Upper lobe of left lung (tissue), 6 donors: ENCODE measurements around the gene PCDH17. TPM values are rescaled to one million over a fixed set of nuclear protein-coding genes. Genes with fewer than 3 reads are reported as not detected.

ENCODE experiments used
- ATAC-seq, 2 donors: fragments of 200-7000 bp; cut with Tn5 transposase; one replicate each; pipeline ENCODE4 v1.9.1; 2022; ENCODE audit warnings: mild to moderate bottlenecking in 2 of 2, moderate library complexity in 2 of 2; ENCODE audit not compliant: low FRiP score in 2 of 2
- DNase-seq, 2 donors: peaks; one replicate each; pipeline ENCODE4 v3.0.0-alpha.2; 2019 to 2020
- H3K27ac ChIP-seq, 4 donors: fragments of 200-600 bp; sonication (generic); one replicate each; pipeline ENCODE4 v1.5.1; 2016 to 2019
- H3K27me3 ChIP-seq, 4 donors: fragments of 200-600 bp; sonication (generic); one replicate each; pipeline ENCODE4 v1.5.1; 2017 to 2019
- H3K36me3 ChIP-seq, 4 donors: fragments of 200-600 bp; sonication (generic); one replicate each; pipeline ENCODE4 v1.5.1; 2016 to 2019
- H3K4me1 ChIP-seq, 4 donors: fragments of 200-600 bp; sonication (generic); one replicate each; pipeline ENCODE4 v1.5.1; 2018 to 2019
- H3K4me3 ChIP-seq, 4 donors: fragments of 200-600 bp; sonication (generic); one replicate each; pipeline ENCODE4 v1.5.1; 2017 to 2019; ENCODE audit warnings: mild to moderate bottlenecking in 2 of 4, moderate library complexity in 1 of 4
- H3K9me3 ChIP-seq, 4 donors: fragments of 200-600 bp; sonication (generic); one replicate each; pipeline ENCODE4 v1.5.1; 2018 to 2019
- EP300 ChIP-seq, 4 donors: sonication (generic); formaldehyde crosslinking; IDR thresholded peaks; one replicate each; pipeline ENCODE4 v1.5.1; 2017; ENCODE audit warnings: antibody characterized with exemption in 4 of 4, control low read depth in 2 of 4
- POLR2A ChIP-seq, 4 donors: fragments of 450-650 bp; IDR thresholded peaks; one replicate each; pipeline ENCODE4 v1.5.1; 2016 to 2017; ENCODE audit warnings: antibody characterized with exemption in 4 of 4, mild to moderate bottlenecking in 2 of 4
- POLR2AphosphoS5 ChIP-seq, 2 donors: sonication (generic); formaldehyde crosslinking; IDR thresholded peaks; one replicate each; pipeline ENCODE4 v1.5.1; 2017; ENCODE audit warnings: antibody characterized with exemption in 2 of 2
- WGBS, 2 donors: methylation state at CpG; one replicate each; pipeline ENCODE4 v1.1.5; 2017 to 2018; 5-methylcytosine and 5-hydroxymethylcytosine counted together
- total RNA-seq, 6 donors: library from RNA; depleted of rRNA in 4 of 6; stranded (reverse); fragments of >200 nt in 4 of 6; gene quantifications; one replicate each; pipeline versions ENCODE4 v1.1.0 to v1.2.1, GENCODE V29; 2016 to 2021
- TF ChIP-seq, protein P1 (sequence below), 6 experiments: fragments of 450-650 bp in 4 of 6; fragments of 200-600 bp in 2 of 6; sonication (generic) in 2 of 6; IDR thresholded peaks; one replicate each; pipeline ENCODE4 v1.5.1; 2016 to 2019; ENCODE audit warnings: antibody characterized with exemption in 6 of 6
- donor health status: DM: no; HTN: no; CAD: no; lungs with moderate emphysema.
- donor health status: DM: no; HTN: yes; CAD: no; lungs with severe emphysema.

PCDH17 gene
- total RNA-seq, 6 donors from 2014 or later, result 16.8 to 67.9 (median 25.8) TPM

DNA sequence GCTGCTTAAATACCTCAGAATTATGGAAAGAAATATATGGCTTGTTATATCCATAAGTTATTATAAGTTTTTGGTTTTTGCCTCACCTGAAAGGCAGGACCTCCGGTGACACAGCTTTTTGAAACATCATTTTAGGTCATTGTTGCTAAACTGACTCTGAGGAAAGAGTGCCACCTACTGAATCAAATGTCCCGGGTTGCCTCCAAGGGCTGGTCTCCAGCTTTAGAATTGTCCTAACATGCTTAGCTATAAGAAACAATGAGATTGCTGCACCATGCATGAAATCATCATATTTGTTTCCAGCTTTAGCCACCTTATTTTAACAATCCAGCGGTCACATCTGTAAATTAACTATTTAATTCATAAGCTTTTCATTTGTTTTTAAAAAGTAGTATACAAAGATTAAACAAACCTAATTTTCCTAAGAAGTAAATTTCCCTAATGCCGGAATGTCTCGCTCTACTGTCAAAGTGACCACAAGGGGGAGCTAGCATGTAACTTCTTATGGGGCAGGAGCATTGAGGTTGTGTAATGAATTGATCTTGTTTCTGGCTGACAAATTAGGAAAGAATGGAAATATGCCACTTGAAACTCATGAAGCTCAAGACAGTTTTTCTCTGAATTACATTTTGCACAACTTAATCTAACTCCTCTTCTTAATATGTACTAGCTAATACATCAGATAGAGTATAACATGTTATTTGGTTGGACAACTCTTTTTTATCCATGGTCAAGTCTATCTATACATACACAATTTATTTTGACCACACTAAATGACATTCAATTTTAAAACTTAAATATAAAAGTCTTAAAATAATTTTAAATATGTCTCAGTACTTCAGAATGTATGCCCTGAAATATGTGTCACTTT, 6.7 kb upstream of the PCDH17 start:
- Histone ChIP-seq H3K27me3 (peaks cover 0 to 12% (median 3%) of the 10 kb centered on the region in 4 donors), H3K4me1 (peaks cover 5 to 8% (median 8%) of the 10 kb centered on the region in 4 donors), H3K36me3 (no peaks in the 10 kb centered on the region), H3K27ac (no peak overlapping the region), H3K9me3 (no peaks in the 10 kb centered on the region), H3K4me3 (no peak overlapping the region)
- peak in 1 of 2 donors; percentile 51 for ATAC-seq
- DNase-seq, result no peak
- TF ChIP-seq POLR2A (IDR thresholded peaks at IDR 0.05) (no peak), POLR2AphosphoS5 (IDR thresholded peaks at IDR 0.05) (no peak)
- TF ChIP-seq, protein P1, sequence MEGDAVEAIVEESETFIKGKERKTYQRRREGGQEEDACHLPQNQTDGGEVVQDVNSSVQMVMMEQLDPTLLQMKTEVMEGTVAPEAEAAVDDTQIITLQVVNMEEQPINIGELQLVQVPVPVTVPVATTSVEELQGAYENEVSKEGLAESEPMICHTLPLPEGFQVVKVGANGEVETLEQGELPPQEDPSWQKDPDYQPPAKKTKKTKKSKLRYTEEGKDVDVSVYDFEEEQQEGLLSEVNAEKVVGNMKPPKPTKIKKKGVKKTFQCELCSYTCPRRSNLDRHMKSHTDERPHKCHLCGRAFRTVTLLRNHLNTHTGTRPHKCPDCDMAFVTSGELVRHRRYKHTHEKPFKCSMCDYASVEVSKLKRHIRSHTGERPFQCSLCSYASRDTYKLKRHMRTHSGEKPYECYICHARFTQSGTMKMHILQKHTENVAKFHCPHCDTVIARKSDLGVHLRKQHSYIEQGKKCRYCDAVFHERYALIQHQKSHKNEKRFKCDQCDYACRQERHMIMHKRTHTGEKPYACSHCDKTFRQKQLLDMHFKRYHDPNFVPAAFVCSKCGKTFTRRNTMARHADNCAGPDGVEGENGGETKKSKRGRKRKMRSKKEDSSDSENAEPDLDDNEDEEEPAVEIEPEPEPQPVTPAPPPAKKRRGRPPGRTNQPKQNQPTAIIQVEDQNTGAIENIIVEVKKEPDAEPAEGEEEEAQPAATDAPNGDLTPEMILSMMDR (IDR thresholded peaks at IDR 0.05), result peak; percentile 43 to 69 (median 58)
- 5 to 8% methylated on average over 5 of the region's 5 CpGs for WGBS, 2 donors

DNA sequence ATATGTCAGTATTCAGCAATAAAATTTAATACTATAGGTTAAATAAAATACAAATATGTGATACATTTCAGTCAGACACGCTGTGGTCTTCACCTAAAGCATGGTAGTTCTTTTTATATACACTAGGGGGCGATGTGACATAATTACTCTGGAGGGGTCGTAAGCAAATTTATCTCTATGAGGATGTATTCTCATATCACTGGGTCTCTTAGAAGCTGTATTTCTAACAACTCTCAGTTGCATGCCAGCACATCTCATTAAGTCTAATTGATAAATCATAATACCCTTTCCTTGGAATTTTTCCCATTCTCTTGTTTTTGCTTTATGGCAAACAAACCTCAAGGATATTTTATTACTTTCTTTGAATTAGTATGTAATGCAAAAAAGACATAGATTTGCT, 3.9 kb upstream of the PCDH17 start:
- WGBS, 2 donors, result 1 to 3% methylated on average over 3 of the region's 3 CpGs
- Histone ChIP-seq H3K36me3 (no peaks in the 10 kb centered on the region), H3K9me3 (no peaks in the 10 kb centered on the region), H3K27ac (no peak overlapping the region), H3K4me1 (peaks cover 14 to 34% (median 27%) of the 10 kb centered on the region in 4 donors), H3K27me3 (peaks cover 0 to 25% (median 13%) of the 10 kb centered on the region in 4 donors), H3K4me3 (no peak overlapping the region)
- ATAC-seq (no peak), DNase-seq (no peak)
- TF ChIP-seq, protein P1 (IDR thresholded peaks at IDR 0.05), result peak; percentile 38 to 79 (median 62)
- no peak for TF ChIP-seq EP300 (IDR thresholded peaks at IDR 0.05)

DNA sequence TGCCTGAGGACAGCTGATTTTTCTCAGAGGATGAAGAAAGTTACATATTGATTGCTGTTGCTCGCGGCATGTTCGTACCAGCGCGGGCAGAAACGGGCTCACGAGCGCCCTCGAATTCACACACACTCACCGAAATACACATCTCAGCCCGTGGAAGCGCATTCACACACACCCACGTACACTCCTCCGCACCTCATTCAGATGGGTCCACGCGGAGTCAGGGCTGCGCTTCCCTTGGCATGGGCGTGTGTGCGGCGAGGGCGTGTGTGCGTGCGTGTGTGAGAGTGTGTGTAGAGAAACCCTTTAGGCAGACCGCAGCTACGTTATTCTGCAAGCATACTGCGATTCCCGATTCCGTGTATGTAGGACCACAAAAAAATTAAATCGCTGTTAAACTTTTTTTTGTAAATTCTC, 2.1 kb upstream of the PCDH17 start:
- peaks cover 0 to 42% (median 24%) of the 10 kb centered on the region in 4 donors for H3K27me3 ChIP-seq
- H3K9me3 ChIP-seq, result peaks cover 0 to 4% (median 0%) of the 10 kb centered on the region in 4 donors
- DNase-seq (peak in 1 of 2 donors; percentile 69), ATAC-seq (peak in 1 of 2 donors; percentile 27)
- peak overlapping the region; percentile 43 to 63 (median 51) for H3K4me3 ChIP-seq
- H3K27ac ChIP-seq, result peak overlapping the region in 2 of 4 donors; percentile 28 to 82
- TF ChIP-seq POLR2AphosphoS5 (IDR thresholded peaks at IDR 0.05), result no peak
- 4% methylated on average over 29 of the region's 29 CpGs for WGBS, 2 donors
- peaks cover 14 to 35% (median 27%) of the 10 kb centered on the region in 4 donors for H3K4me1 ChIP-seq
- H3K36me3 ChIP-seq, result no peaks in the 10 kb centered on the region

DNA sequence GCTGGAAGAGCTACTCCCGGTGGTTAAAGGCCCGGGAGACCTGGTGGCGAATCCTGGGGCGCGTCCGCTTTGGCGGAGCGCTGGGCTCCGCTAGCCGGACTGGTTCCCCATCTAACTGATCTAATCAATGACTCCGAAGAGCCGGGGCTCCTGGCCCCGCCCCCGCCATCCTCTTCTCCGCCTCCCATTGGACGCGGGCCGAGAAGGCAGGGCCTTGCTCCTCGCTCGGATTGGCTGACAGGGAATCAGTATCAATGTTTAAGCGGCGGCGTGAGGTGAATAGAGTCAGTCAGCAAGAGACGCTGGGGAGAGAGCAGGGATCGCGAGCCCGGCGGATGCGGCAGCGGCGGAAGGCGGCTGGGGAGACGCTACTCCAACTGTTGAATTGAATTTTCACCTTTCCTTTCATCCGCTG, 1.7 kb upstream of the PCDH17 start:
- WGBS, 2 donors, result 3 to 6% methylated on average over 25 to 34 of the region's 34 CpGs
- peak overlapping the region; percentile 43 to 63 (median 51) for H3K4me3 ChIP-seq
- peaks cover 0 to 4% (median 0%) of the 10 kb centered on the region in 4 donors for H3K9me3 ChIP-seq
- peak overlapping the region; percentile 2 to 82 (median 72) for H3K27ac ChIP-seq
- DNase-seq, result peak; percentile 65 to 93
- peaks cover 0 to 46% (median 24%) of the 10 kb centered on the region in 4 donors for H3K27me3 ChIP-seq
- peak; percentile 66 to 94 for TF ChIP-seq POLR2AphosphoS5 (IDR thresholded peaks at IDR 0.05)
- TF ChIP-seq, protein P1 (IDR thresholded peaks at IDR 0.05), result no peak
- peak in 1 of 4 donors; percentile 18 for TF ChIP-seq EP300 (IDR thresholded peaks at IDR 0.05)
- peak in 3 of 4 donors; percentile 71 to 89 (median 75) for TF ChIP-seq POLR2A (IDR thresholded peaks at IDR 0.05)
- no peaks in the 10 kb centered on the region for H3K36me3 ChIP-seq
- peaks cover 14 to 35% (median 27%) of the 10 kb centered on the region in 4 donors for H3K4me1 ChIP-seq
- peak; percentile 60 to 86 for ATAC-seq
